Karpas-422 (cell line): ENCODE data around the gene LRRN2. TPM values are rescaled to one million over a fixed set of nuclear protein-coding genes. Genes with fewer than 3 reads are reported as not detected.
"Not testable (repeated sequence)": the region's sequence is repeated elsewhere in the genome, so short reads cannot be mapped to it uniquely, and the experiment has no call there.

Experiments
- DNase-seq: peaks from one replicate; pipeline ENCODE4 v3.0.0-alpha.2; 2015
- H2AFZ ChIP-seq: fragments of 200-600 bp; sonication (generic); 2 replicates; pipeline ENCODE4 v1.6.1; 2014; ENCODE audit warnings: antibody characterized with exemption, low read length, mixed read lengths
- H3K27ac ChIP-seq: fragments of 200-600 bp; sonication (generic); 2 replicates; pipeline ENCODE4 v1.5.1; 2014; ENCODE audit warnings: mild to moderate bottlenecking, low read length, moderate library complexity
- H3K27me3 ChIP-seq: fragments of 200-600 bp; sonication (generic); 2 replicates; pipeline ENCODE4 v1.6.1; 2014; ENCODE audit warnings: low read length, mixed read lengths
- H3K36me3 ChIP-seq: fragments of 200-600 bp; sonication (generic); 2 replicates; pipeline ENCODE4 v1.6.1; 2014; ENCODE audit warnings: low read length, mixed read lengths; ENCODE audit not compliant: insufficient read depth
- H3K4me1 ChIP-seq: fragments of 200-600 bp; sonication (generic); 2 replicates; pipeline ENCODE4 v1.6.1; 2014; ENCODE audit warnings: mild to moderate bottlenecking, low read length, mixed read lengths
- H3K4me2 ChIP-seq: fragments of 200-600 bp; sonication (generic); 2 replicates; pipeline ENCODE4 v1.6.1; 2014; ENCODE audit warnings: low read length, low read depth, mild to moderate bottlenecking; ENCODE audit not compliant: poor library complexity, severe bottlenecking
- H3K4me3 ChIP-seq: fragments of 200-600 bp; sonication (generic); 2 replicates; pipeline ENCODE4 v1.5.1; 2014; ENCODE audit warnings: mild to moderate bottlenecking, antibody characterized with exemption, low read length, mixed read lengths
- H3K79me2 ChIP-seq: fragments of 200-600 bp; sonication (generic); 2 replicates; pipeline ENCODE4 v1.6.1; 2014; ENCODE audit warnings: mild to moderate bottlenecking, low read length, mixed read lengths
- H3K9ac ChIP-seq: fragments of 200-600 bp; sonication (generic); 2 replicates; pipeline ENCODE4 v1.6.0; 2014; ENCODE audit warnings: low read length
- H3K9me2 ChIP-seq: fragments of 200-600 bp; sonication (generic), shearing (Covaris generic); replicated peaks from 2 replicates; pipeline ENCODE4 v1.6.0; 2014; ENCODE audit warnings: mild to moderate bottlenecking, low read length, moderate library complexity; ENCODE audit not compliant: insufficient read depth
- H3K9me3 ChIP-seq: fragments of 300-700, 200-600 bp; sonication (generic); 2 replicates; pipeline ENCODE4 v1.6.1; 2014; ENCODE audit warnings: low read length, mixed read lengths
- H4K20me1 ChIP-seq: fragments of 200-600 bp; sonication (generic); 2 replicates; pipeline ENCODE4 v1.6.1; 2014; ENCODE audit warnings: mild to moderate bottlenecking, antibody characterized with exemption, low read length, low read depth; ENCODE audit not compliant: insufficient read depth
- total RNA-seq: library from RNA; depleted of rRNA; stranded (reverse); fragments of >200 nt; shearing (Covaris generic); gene quantifications from 2 replicates; pipeline ENCODE4 v1.2.3, GENCODE V29; 2014; ENCODE audit warnings: low replicate concordance

LRRN2 gene
- total RNA-seq, 1 experiment from 2014 or later: not detected

GRCh38 chr1:204691328-204691730 lies 5.8 kb upstream of the LRRN2 start:
- not testable (repeated sequence) for H3K9ac ChIP-seq, H3K27me3 ChIP-seq, H3K4me1 ChIP-seq, H3K4me2 ChIP-seq, H3K27ac ChIP-seq, H3K9me3 ChIP-seq, H2AFZ ChIP-seq, H4K20me1 ChIP-seq, H3K9me2 ChIP-seq, DNase-seq, H3K4me3 ChIP-seq, H3K79me2 ChIP-seq, H3K36me3 ChIP-seq

DNA sequence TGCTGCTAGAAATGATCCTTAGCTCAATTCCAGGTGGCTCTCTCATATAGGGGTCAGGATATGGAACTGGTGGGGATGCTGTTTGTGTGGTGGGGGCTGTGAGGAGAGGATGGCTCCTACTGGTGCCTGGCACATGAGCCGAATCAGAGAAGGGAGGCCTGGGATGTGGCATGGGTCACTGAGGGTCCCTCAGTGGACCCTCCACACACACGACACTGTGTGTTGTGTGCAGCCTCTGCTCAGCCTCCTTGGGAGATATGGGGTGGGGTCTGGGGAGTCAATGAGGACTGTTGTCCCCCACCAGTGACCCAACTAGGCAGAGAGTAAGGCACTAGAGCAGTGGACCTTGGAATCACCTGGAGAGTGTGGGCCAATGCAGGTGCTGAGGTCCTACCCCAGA lies 3.2 kb upstream of the LRRN2 start:
- no peaks in the 10 kb centered on the region for H3K79me2 ChIP-seq
- no peaks in the 10 kb centered on the region for H3K9me3 ChIP-seq
- no peaks in the 10 kb centered on the region for H3K4me1 ChIP-seq

DNA sequence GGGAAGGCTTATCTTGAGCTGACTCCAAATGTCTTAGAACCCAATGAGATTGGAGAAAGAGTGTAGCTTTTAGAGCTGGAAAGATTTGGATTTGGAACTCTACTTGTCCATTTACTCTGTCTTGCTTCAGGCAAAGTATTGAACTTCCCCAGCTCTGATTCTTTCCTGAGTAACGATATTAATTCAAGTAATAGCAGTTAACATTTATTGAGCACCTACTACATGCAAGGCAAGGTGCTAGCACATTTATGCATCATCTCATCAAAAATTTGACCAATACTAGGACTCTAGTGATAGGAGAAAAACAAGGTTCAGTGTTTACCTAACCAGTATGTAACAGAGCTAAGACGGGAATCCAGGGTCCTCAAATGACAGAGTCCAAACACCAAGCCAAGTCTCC lies 2.5 kb upstream of the LRRN2 start:
- no peaks in the 10 kb centered on the region for H3K27me3 ChIP-seq
- DNase-seq: no peak

More for the DNA sequence above, 3.2 kb upstream of the LRRN2 start:
- Histone ChIP-seq H4K20me1 (no peaks in the 10 kb centered on the region), H3K9me2 (no peaks in the 10 kb centered on the region), H3K36me3 (no peaks in the 10 kb centered on the region), H3K27ac (no peak overlapping the region), H3K4me3 (no peak overlapping the region), H3K9ac (no peak overlapping the region), H3K27me3 (no peaks in the 10 kb centered on the region), H3K4me2 (no peak overlapping the region), H2AFZ (no peak overlapping the region)
- no peak for DNase-seq

DNA sequence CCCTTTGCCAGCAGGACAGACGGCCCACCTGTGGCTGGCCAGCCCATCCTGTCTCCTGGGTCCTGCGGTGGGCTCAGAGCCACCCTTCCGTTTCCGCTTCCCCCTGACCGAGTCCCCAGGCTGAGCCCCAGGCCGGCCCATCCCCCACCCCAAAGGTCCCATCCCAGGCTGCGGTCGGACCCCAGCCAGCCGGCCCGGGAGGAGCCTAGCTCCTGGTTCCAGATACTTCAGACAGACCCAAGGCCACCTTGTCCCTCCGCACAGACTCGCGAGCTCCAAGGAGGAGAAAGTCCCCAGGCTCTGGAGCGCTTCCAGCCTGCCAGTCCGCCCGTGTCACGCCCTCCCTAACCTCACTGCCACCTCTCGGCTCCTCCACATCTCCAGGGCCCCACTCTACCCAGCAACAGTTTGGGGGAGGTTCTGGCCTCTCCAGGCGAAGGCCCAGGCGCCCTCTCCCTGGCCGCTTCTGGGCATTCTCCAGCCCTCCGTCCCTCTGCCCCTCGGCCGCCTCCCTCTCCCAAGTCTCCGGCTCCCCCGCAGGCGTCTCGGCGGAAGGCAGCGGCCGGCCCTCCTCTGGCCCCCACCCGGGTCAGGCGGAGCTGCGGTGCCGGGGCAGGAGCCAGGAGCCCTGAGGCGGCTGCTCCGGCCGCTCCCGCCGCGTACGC lies 835 bp downstream of the LRRN2 start:
- Histone ChIP-seq H3K4me1 (no peaks in the 10 kb centered on the region), H3K4me2 (no peak overlapping the region), H3K27me3 (no peaks in the 10 kb centered on the region), H3K9me3 (no peaks in the 10 kb centered on the region), H3K4me3 (no peak overlapping the region), H2AFZ (no peak overlapping the region), H3K9ac (no peak overlapping the region), H4K20me1 (no peaks in the 10 kb centered on the region), H3K27ac (no peak overlapping the region), H3K36me3 (no peaks in the 10 kb centered on the region), H3K79me2 (no peaks in the 10 kb centered on the region), H3K9me2 (no peaks in the 10 kb centered on the region)
- no peak for DNase-seq

More for the DNA sequence above, 2.5 kb upstream of the LRRN2 start:
- Histone ChIP-seq H3K36me3 (no peaks in the 10 kb centered on the region), H3K4me2 (no peak overlapping the region), H4K20me1 (no peaks in the 10 kb centered on the region), H3K9me3 (no peaks in the 10 kb centered on the region), H3K4me3 (no peak overlapping the region), H2AFZ (no peak overlapping the region), H3K9ac (no peak overlapping the region), H3K9me2 (no peaks in the 10 kb centered on the region), H3K79me2 (no peaks in the 10 kb centered on the region), H3K27ac (no peak overlapping the region), H3K4me1 (no peaks in the 10 kb centered on the region)

DNA sequence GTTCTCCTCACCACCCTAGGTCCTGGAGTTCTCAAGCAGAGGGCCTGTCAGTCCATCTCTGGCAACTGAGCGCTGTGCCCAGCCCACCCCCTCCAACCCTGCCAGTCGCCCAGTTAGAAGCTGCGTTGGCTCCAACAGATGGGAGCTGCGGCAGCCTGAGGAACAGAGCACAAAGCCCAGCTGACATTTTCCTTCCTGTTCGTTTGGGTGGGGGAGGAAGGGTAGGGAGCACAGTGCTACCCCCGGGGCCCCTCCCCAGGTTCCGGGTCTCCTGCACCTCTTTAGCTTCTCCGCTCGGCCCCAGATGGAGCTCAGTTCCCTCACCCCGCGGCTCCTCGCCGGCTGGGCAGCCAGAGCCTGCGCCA lies 1.4 kb downstream of the LRRN2 start:
- Histone ChIP-seq H3K9me2 (no peaks in the 10 kb centered on the region), H3K9me3 (no peaks in the 10 kb centered on the region), H3K79me2 (no peaks in the 10 kb centered on the region), H3K4me2 (no peak overlapping the region), H3K4me1 (no peaks in the 10 kb centered on the region), H2AFZ (no peak overlapping the region), H4K20me1 (no peaks in the 10 kb centered on the region), H3K27ac (no peak overlapping the region), H3K36me3 (no peaks in the 10 kb centered on the region), H3K4me3 (no peak overlapping the region), H3K9ac (no peak overlapping the region), H3K27me3 (no peaks in the 10 kb centered on the region)
- DNase-seq: no peak

- H3K9me2 ChIP-seq: no peaks in the 10 kb centered on the region
- no peaks in the 10 kb centered on the region for H3K27me3 ChIP-seq
- no peaks in the 10 kb centered on the region for H3K4me1 ChIP-seq
- H3K9ac ChIP-seq: no peak overlapping the region
- no peaks in the 10 kb centered on the region for H3K79me2 ChIP-seq
- no peak overlapping the region for H3K4me2 ChIP-seq
- no peaks in the 10 kb centered on the region for H3K36me3 ChIP-seq
- no peak for DNase-seq
- H3K9me3 ChIP-seq: no peaks in the 10 kb centered on the region
- no peaks in the 10 kb centered on the region for H4K20me1 ChIP-seq
- H3K4me3 ChIP-seq: no peak overlapping the region
- no peak overlapping the region for H2AFZ ChIP-seq
- H3K27ac ChIP-seq: no peak overlapping the region
Observed at GRCh38 chr1:204683284-204684205, 2.0 kb downstream of the LRRN2 start.

DNA sequence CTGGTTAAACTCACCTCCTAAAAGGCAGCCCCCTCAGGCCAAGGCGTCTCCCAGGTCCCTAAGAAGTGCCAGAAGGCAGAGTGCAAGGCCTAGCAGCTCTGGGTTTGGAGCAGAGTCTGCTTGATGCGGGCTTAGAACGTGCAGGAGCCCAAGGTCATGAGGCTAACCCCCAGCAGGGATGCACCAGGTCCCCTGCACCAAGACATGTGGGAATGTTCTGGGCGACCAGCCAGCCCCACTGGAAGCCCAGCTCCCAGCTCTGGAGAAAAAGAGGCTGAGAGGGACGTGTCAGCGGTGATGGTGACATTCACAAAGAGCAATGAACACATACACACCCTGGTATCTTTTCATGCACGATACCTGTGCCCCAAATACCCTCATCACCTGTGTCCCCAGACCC lies 5.1 kb downstream of the LRRN2 start:
- Histone ChIP-seq H3K27ac (no peak overlapping the region), H3K9me3 (no peaks in the 10 kb centered on the region), H3K9me2 (no peaks in the 10 kb centered on the region), H3K27me3 (no peaks in the 10 kb centered on the region), H4K20me1 (no peaks in the 10 kb centered on the region), H3K79me2 (no peaks in the 10 kb centered on the region), H3K36me3 (no peaks in the 10 kb centered on the region), H3K9ac (no peak overlapping the region), H3K4me2 (no peak overlapping the region), H3K4me3 (no peak overlapping the region), H2AFZ (no peak overlapping the region), H3K4me1 (no peaks in the 10 kb centered on the region)
- no peak for DNase-seq

DNA sequence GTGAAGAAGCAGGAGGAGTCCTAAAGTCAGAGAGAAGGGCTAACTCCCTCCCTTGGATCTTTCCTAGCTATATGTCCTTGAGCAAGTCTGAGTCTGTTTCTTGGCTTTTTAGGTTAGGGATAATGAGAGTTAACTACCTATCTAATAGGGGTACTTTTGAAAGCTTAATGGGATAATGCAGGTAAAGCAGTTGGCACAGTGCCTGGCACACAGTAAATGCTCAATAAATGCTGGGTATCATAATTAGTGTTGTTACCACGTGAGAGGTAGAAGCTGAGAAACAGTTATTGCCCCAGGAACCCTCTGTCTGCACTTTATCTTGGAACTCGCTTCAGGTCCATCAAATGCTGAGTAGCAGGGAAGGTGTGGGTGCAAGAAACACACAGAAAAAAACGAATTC lies 5.5 kb downstream of the LRRN2 start:
- Histone ChIP-seq H3K4me3 (no peak overlapping the region), H3K9ac (no peak overlapping the region), H3K27ac (no peak overlapping the region), H3K9me2 (no peaks in the 10 kb centered on the region), H3K27me3 (no peaks in the 10 kb centered on the region), H3K79me2 (no peaks in the 10 kb centered on the region), H3K4me2 (no peak overlapping the region), H4K20me1 (no peaks in the 10 kb centered on the region), H3K4me1 (no peaks in the 10 kb centered on the region), H2AFZ (no peak overlapping the region), H3K9me3 (no peaks in the 10 kb centered on the region), H3K36me3 (no peaks in the 10 kb centered on the region)
- DNase-seq: no peak
